AG04450 (cell line): Measurements from ENCODE around the gene MAP7. TPM values are rescaled to one million over a fixed set of nuclear protein-coding genes. Genes with fewer than 3 reads are reported as not detected.
"Not testable (repeated sequence)": the region's sequence is repeated elsewhere in the genome, so short reads cannot be mapped to it uniquely, and the experiment has no call there.

Source experiments
- CTCF ChIA-PET: fragments of 300-600, 350-600 bp; formaldehyde crosslinking; extraction: SDS; loops from one replicate; lab custom pipeline; 2022; ENCODE audit warnings: antibody characterized with exemption, inconsistent platforms; lab: Charles Lee
- POLR2A ChIA-PET: fragments of 350-600 bp; formaldehyde crosslinking; extraction: SDS; loops from one replicate; lab custom pipeline; 2021; ENCODE audit warnings: antibody characterized with exemption, inconsistent platforms; lab: Yijun Ruan, JAX
- DNase-seq: peaks from one replicate; pipeline ENCODE4 v3.0.0-alpha.2; 2011; ENCODE audit warnings: low read depth, low spot score
- H3K27ac ChIP-seq: one replicate; pipeline ENCODE4 v1.5.1; 2012; ENCODE audit warnings: low read depth, low read length, control low read depth
- H3K27me3 ChIP-seq: one replicate; pipeline ENCODE4 v1.6.0; 2012; ENCODE audit warnings: low read length; ENCODE audit not compliant: control insufficient read depth, insufficient read depth
- H3K4me3 ChIP-seq: 2 replicates; pipeline ENCODE4 v1.5.1; 2011; ENCODE audit warnings: mild to moderate bottlenecking, low read depth, low read length, control low read depth
- H3K9me3 ChIP-seq: 2 replicates; pipeline ENCODE4 v1.5.1; 2012; ENCODE audit warnings: low read length; ENCODE audit not compliant: control insufficient read depth, insufficient read depth
- polyA plus RNA-seq: library from polyadenylated mRNA; depleted of rRNA; stranded (reverse); fragments of >200 nt; gene quantifications from 2 replicates; pipeline ENCODE4 v1.2.3, GENCODE V29; 2011
- TF ChIP-seq, protein P1 (sequence below): IDR thresholded peaks from 2 replicates; pipeline ENCODE4 v1.5.1; 2011; ENCODE audit warnings: low read depth, low read length, control low read depth, inconsistent platforms

The MAP7 gene
- polyA plus RNA-seq, 1 experiment: 0.30 TPM

DNA sequence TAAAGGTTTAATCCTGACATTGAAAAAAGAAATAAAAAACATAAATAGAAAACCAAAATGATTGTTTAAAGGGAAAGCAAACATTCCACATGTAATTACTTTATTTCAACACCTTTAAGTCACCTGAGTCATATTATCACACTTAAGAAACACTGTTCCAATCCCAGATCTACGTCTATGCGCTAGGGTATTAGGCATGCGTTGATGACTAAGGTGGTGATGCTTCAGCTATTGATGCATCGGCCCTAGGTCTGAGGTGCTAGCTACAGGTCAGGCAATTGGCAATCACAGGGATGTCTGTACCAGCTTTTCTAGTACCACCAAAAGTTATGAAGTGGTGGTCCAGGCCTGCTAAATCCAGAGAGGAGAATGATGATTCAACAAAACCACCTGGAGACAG lies 162.9 kb downstream of the MAP7 start:
- Histone ChIP-seq H3K27ac (no peak overlapping the region), H3K4me3 (no peak overlapping the region), H3K9me3 (no peaks in the 10 kb centered on the region), H3K27me3 (no peaks in the 10 kb centered on the region)
- ChIA-PET CTCF (interaction anchor here (1.2 to 1.3 kb wide), 2 partner anchors 15 to 21 kb away, joined by 3 to 5 read pairs; no protein-coding TSS in a partner anchor), POLR2A (no interaction called here)
- TF ChIP-seq, protein P1, sequence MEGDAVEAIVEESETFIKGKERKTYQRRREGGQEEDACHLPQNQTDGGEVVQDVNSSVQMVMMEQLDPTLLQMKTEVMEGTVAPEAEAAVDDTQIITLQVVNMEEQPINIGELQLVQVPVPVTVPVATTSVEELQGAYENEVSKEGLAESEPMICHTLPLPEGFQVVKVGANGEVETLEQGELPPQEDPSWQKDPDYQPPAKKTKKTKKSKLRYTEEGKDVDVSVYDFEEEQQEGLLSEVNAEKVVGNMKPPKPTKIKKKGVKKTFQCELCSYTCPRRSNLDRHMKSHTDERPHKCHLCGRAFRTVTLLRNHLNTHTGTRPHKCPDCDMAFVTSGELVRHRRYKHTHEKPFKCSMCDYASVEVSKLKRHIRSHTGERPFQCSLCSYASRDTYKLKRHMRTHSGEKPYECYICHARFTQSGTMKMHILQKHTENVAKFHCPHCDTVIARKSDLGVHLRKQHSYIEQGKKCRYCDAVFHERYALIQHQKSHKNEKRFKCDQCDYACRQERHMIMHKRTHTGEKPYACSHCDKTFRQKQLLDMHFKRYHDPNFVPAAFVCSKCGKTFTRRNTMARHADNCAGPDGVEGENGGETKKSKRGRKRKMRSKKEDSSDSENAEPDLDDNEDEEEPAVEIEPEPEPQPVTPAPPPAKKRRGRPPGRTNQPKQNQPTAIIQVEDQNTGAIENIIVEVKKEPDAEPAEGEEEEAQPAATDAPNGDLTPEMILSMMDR: no peak
- DNase-seq: no peak

DNA sequence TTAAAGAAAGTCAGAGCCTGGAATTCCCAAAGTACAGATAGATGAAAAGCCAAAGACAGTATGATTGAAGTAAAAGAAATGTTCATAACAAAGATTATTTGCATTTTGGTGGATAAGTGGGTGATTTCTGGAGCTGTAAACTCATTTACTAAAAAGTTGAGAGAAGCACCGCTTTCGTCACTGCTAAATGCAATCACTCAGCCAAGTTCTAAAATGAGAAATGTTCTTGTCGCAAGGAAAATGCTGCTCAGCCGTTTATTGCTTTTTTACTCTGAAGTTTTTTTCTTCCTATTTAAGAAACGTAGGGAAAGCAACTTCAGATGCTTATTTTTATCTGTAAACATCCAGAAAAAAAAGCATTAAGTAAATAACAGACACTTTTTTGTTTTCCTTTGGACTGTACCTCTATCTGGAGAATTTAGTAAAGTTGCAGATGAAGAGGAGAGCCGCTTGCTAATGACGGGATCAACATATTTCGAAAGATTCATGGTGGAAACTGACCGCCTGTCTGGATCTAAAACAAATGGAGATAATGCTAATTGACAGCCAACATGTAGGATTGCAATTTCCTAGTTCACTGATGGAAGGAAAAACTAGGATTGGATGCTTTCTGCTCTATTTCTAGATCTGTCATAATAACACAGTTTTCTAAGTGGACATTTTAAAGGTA lies 166.8 kb downstream of the MAP7 start:
- Histone ChIP-seq H3K4me3 (no peak overlapping the region), H3K27me3 (no peaks in the 10 kb centered on the region), H3K9me3 (no peaks in the 10 kb centered on the region), H3K27ac (no peak overlapping the region)
- POLR2A ChIA-PET: no interaction called here
- CTCF ChIA-PET: no interaction called here
- TF ChIP-seq, protein P1: no peak
- no peak for DNase-seq

DNA sequence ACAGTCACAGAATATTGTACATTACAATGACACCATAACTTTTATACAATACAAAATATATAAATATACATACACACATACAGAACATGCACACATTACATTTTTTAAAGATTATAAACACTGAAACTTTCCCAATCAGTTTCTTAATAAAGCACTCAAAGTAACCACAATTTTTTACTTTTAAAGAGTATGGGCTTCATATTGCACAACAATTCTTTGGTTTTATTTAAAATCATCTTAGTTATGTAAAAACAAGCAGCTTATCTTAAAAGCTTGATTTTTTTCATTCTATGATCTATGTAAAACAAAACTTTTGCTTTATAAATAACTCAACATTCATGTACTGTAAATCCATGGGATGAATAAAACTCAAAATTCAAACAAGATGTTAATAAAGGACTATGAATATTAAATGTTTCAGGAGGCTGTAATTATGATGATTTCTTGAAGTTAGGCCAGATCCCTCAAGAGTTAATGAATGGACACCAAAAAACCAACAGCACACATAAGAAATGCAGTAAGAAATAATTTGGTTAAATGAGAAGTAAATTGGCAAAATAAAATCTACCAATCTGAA lies 167.5 kb downstream of the MAP7 start:
- ChIA-PET POLR2A (no interaction called here), CTCF (no interaction called here)
- no peak for DNase-seq
- Histone ChIP-seq H3K4me3 (no peak overlapping the region), H3K27me3 (no peaks in the 10 kb centered on the region), H3K27ac (no peak overlapping the region), H3K9me3 (no peaks in the 10 kb centered on the region)
- TF ChIP-seq, protein P1: no peak

DNA sequence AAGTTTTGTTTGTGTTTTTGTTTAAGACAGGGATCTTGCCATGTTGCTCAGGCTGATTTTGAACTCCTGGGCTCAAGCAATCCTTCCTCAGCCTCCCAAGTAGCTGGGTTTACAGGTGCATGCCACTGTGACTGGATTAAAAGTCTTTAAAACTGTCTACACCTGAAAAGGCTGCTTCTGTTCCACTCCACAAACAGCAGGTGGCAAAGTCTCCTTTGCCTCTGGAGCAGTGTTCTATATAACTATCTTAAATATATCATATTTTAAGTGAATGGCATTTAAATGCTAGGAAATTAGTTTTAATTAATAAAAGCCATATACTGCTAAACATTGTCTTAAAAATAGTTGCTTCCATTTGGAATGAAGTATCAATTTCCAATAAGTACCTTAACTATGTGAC lies 171.3 kb downstream of the MAP7 start:
- TF ChIP-seq, protein P1: peak; percentile 42
- Histone ChIP-seq H3K27me3 (peaks cover 6% of the 10 kb centered on the region), H3K27ac (no peak overlapping the region), H3K9me3 (no peaks in the 10 kb centered on the region), H3K4me3 (no peak overlapping the region)
- ChIA-PET POLR2A (no interaction called here), CTCF (interaction anchor here (1.2 kb wide), 1 partner anchor 168 kb away, joined by 3 read pairs; no protein-coding TSS in a partner anchor)
- no peak for DNase-seq

DNA sequence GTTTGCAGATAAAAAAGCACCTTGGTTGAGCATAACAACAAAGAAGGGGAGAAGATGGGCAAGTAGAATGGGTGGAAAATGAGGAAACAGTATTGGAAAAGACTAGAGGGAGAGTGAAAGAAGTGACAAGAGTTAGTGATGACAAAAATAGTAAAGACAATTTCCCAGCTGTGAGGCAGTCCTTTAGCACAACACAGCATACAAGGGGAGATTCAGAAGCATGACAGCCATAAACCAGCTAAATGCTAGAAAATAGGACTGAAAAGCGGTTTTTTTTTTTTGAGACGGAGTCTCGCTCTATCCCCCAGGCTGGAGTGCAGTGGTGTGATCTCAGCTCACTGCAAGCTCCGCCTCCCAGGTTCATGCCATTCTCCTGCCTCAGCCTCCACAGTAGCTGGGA lies 174.4 kb downstream of the MAP7 start:
- DNase-seq, CTCF ChIA-PET, POLR2A ChIA-PET, H3K27ac ChIP-seq, H3K9me3 ChIP-seq, H3K4me3 ChIP-seq, H3K27me3 ChIP-seq: not testable (repeated sequence)
